HepG2 (cell line): ENCODE measurements around the gene EIF4G3. TPM values are rescaled to one million over a fixed set of nuclear protein-coding genes. Genes with fewer than 3 reads are reported as not detected.

Source experiments
- ATAC-seq: fragments of 200-7000 bp; cut with Tn5 transposase; 3 replicates; pipeline ENCODE4 v1.9.1; 2020; ENCODE audit warnings: mild to moderate bottlenecking, moderate library complexity
- BruUV-seq: library from RNA; stranded (reverse); fragments of 400-500 nt; replicated peaks from 2 replicates; lab custom pipeline; 2021; lab: Mats Ljungman, UMichigan
- CTCF ChIA-PET: fragments of 300-600 bp; formaldehyde crosslinking; extraction: SDS; loops from one replicate; lab custom pipeline; 2021; ENCODE audit warnings: low total read pairs, inconsistent platforms, low intra/inter-chr PET ratio; lab: Yijun Ruan, JAX
- POLR2A ChIA-PET: fragments of 350-600 bp; sonication (Branson Sonifier 250); formaldehyde crosslinking; loops from one replicate; lab custom pipeline; 2020; ENCODE audit warnings: antibody characterized with exemption, inconsistent platforms; lab: Yijun Ruan, JAX
- DNase-seq: peaks from one replicate; pipeline ENCODE4 v3.0.0-alpha.2; 2015; ENCODE audit warnings: low spot score
- FAIRE-seq: peaks from 3 replicates; lab custom pipeline; 2011; peaks lifted over from hg19 to GRCh38; lab: Jason Lieb, UNC
- H2AFZ ChIP-seq: one replicate; pipeline ENCODE4 v1.6.1; 2011; ENCODE audit warnings: low read length, inconsistent platforms
- H3K27ac ChIP-seq: fragments of 300-600 bp; 3 replicates; pipeline ENCODE4 v1.8.0; 2011; ENCODE audit warnings: mixed run types, mild to moderate bottlenecking, mixed read lengths, low read length, inconsistent platforms; ENCODE audit not compliant: insufficient read depth; ENCODE audit errors: extremely low read length
- H3K27me3 ChIP-seq, 2 experiments: fragments of 200-600 bp in 1 of 2; 2 replicates in 1 of 2; 3 replicates in 1 of 2; pipeline versions ENCODE4 v1.6.0 to v1.8.0; 2011; ENCODE audit warnings: low read length in 2 of 2, mild to moderate bottlenecking in 2 of 2, moderate library complexity in 2 of 2, inconsistent platforms in 1 of 2; ENCODE audit not compliant: insufficient read depth in 2 of 2, control insufficient read depth in 1 of 2
- H3K36me3 ChIP-seq, 2 experiments: fragments of 200-600 bp in 1 of 2; replicated peaks in 1 of 2; 2 replicates in 1 of 2; 3 replicates in 1 of 2; pipeline versions ENCODE4 v1.5.1 to v1.8.0; 2011; ENCODE audit warnings: low read length in 2 of 2, inconsistent platforms in 1 of 2; ENCODE audit not compliant: insufficient read depth in 2 of 2, control insufficient read depth in 1 of 2
- H3K4me1 ChIP-seq: 2 replicates; pipeline ENCODE4 v1.5.1; 2012; ENCODE audit warnings: low read length, inconsistent platforms; ENCODE audit not compliant: insufficient read depth
- H3K4me2 ChIP-seq: 2 replicates; pipeline ENCODE4 v1.6.0; 2011; ENCODE audit warnings: low read depth, low read length, inconsistent platforms
- H3K4me3 ChIP-seq, 3 experiments: fragments of 200-600 bp in 1 of 3; sonication (generic), shearing (Covaris generic) in 1 of 3; replicated peaks in 1 of 3; 2 replicates each; pipeline ENCODE4 v1.5.1; 2011 to 2016; ENCODE audit warnings: low read length in 3 of 3, inconsistent platforms in 2 of 3, low read depth in 2 of 3, mild to moderate bottlenecking in 2 of 3, control low read depth in 1 of 3, mixed read lengths in 1 of 3; ENCODE audit not compliant: insufficient read depth in 1 of 3
- H3K79me2 ChIP-seq: one replicate; pipeline ENCODE4 v1.6.1; 2011; ENCODE audit warnings: low read length, inconsistent platforms; ENCODE audit not compliant: insufficient read depth
- H3K9ac ChIP-seq: 2 replicates; pipeline ENCODE4 v1.6.0; 2011; ENCODE audit warnings: mild to moderate bottlenecking, low read depth, low read length, inconsistent platforms; ENCODE audit not compliant: insufficient read depth
- H3K9me3 ChIP-seq: 2 replicates; pipeline ENCODE4 v1.5.1; 2012; ENCODE audit warnings: mild to moderate bottlenecking, low read length
- H4K20me1 ChIP-seq: 2 replicates; pipeline ENCODE4 v1.6.0; 2011; ENCODE audit warnings: inconsistent platforms, mild to moderate bottlenecking, low read length, moderate library complexity; ENCODE audit not compliant: insufficient read depth
- HOXA3 ChIP-seq: sonication (generic); formaldehyde crosslinking; IDR thresholded peaks from 2 replicates; pipeline ENCODE4 v1.5.0; 2020; ENCODE audit warnings: missing genetic modification reagents
- HOXA9 ChIP-seq: sonication (generic); formaldehyde crosslinking; IDR thresholded peaks from 2 replicates; pipeline ENCODE4 v1.8.1; 2022; ENCODE audit warnings: missing genetic modification reagents, mild to moderate bottlenecking, moderate library complexity, borderline replicate concordance
- KLF16 ChIP-seq, 2 experiments: sonication (generic) in 1 of 2; formaldehyde crosslinking in 1 of 2; IDR thresholded peaks; 2 replicates each; pipeline versions ENCODE4 v1.6.1 to v1.8.0; 2016 to 2023; ENCODE audit warnings: missing genetic modification reagents in 2 of 2, missing compliant biosample characterization in 1 of 2
- RAD51 ChIP-seq: fragments of 450-650 bp; IDR thresholded peaks from 2 replicates; pipeline ENCODE4 v1.6.1; 2016; ENCODE audit warnings: borderline replicate concordance
- TAF15 ChIP-seq: fragments of 200-400 bp; formaldehyde crosslinking; IDR thresholded peaks from one replicate; pipeline ENCODE4 v1.6.1; 2018; ENCODE audit warnings: mild to moderate bottlenecking, low read depth, low read length; ENCODE audit not compliant: poor library complexity, severe bottlenecking
- ZNF274 ChIP-seq: sonication (generic); formaldehyde crosslinking; IDR thresholded peaks from 2 replicates; pipeline ENCODE4 v1.5.1; 2020; ENCODE audit warnings: mild to moderate bottlenecking, missing genetic modification reagents
- ZNF652 ChIP-seq: IDR thresholded peaks from 2 replicates; pipeline ENCODE4 v1.6.1; 2016; ENCODE audit warnings: low read depth, borderline replicate concordance
- WGBS: methylation state at CpG from one replicate; pipeline ENCODE4 v1.1.6; 2017; ENCODE audit warnings: low lambda C conversion rate; 5-methylcytosine and 5-hydroxymethylcytosine counted together
- in situ Hi-C: cut with HindIII; loops from 2 replicates; pipeline ENCODE4 v1.10.0; 2017; ENCODE audit warnings: low pct_unique_long_range_greater_than_20kb; ENCODE audit not compliant: extremely low pct_ligation_motif_present
- intact Hi-C: fragments of 100-400 bp; cut with micrococcal nuclease; formaldehyde crosslinking; loops from one replicate; pipeline ENCODE4 v1.10.0; 2022; ENCODE audit not compliant: unreplicated experiment
- polyA plus RNA-seq, 8 experiments: library from polyadenylated mRNA; depleted of rRNA in 3 of 8; stranded (reverse) in 7 of 8; unstranded in 1 of 8; fragments of >200 nt; fragmentation: Illumina TruSeq in 4 of 8; extraction: Trizol in 4 of 8; gene quantifications; 2 replicates each; pipeline versions ENCODE4 v1.2.1 to v1.2.3, GENCODE V29; 2011 to 2016; ENCODE audit warnings: low read depth in 4 of 8, missing spikeins in 1 of 8, mixed read lengths in 1 of 8; ENCODE audit not compliant: insufficient read depth in 1 of 8
- total RNA-seq, 5 experiments: library from RNA; depleted of rRNA; stranded (reverse); fragments of >200 nt; fragmentation: Illumina TruSeq; extraction: Trizol; gene quantifications; 2 replicates each; pipeline ENCODE4 v1.2.3, GENCODE V29; 2016; ENCODE audit warnings: low read depth in 1 of 5
- TF ChIP-seq, protein P1 (sequence below): sonication (generic); formaldehyde crosslinking; IDR thresholded peaks from 2 replicates; pipeline ENCODE4 v1.4.0; 2020; ENCODE audit warnings: missing genetic modification reagents
- TF ChIP-seq, protein P2 (sequence below): sonication (generic); formaldehyde crosslinking; IDR thresholded peaks from 2 replicates; pipeline ENCODE4 v1.4.0; 2020; ENCODE audit warnings: missing genetic modification reagents
- TF ChIP-seq, protein P3 (sequence below), 2 experiments: fragments of 450-650 bp in 1 of 2; sonication (generic) in 1 of 2; formaldehyde crosslinking; IDR thresholded peaks; 2 replicates each; pipeline versions ENCODE4 v1.5.0 to v1.8.0; 2020 to 2022; ENCODE audit warnings: mild to moderate bottlenecking in 1 of 2, missing genetic modification reagents in 1 of 2
- TF ChIP-seq, protein P4 (sequence below): sonication (generic); formaldehyde crosslinking; IDR thresholded peaks from 2 replicates; pipeline ENCODE4 v1.4.0; 2020; ENCODE audit warnings: mild to moderate bottlenecking, missing genetic modification reagents

The EIF4G3 gene
- total and polyA plus RNA-seq, 2 of the 13 experiments (the other 11 are each of a cell fraction or from before 2014, with no cell fraction given): 22.2 to 27.6 TPM

DNA sequence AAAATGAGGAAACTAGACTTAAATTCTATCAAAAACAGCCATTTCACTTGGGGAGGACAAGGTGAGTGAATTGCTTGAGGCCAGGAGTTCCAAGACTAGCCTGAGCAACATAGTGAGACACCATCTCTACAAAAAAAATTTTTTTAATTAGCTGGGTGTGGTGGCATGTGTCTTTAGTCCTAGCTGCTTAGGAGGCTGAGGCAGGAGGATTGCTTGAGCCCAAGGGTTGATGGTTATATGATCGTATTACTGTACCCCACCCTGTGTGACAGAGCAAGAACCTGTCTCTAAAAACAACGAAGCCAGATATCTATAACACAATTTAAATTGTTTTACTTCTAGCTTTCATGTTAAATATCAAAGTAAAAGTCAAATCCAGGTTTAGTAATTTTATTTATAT lies 263.5 kb downstream of the EIF4G3 start:
- intact Hi-C loops: no loop called here
- H3K4me3 ChIP-seq: no peak overlapping the region
- no peaks in the 10 kb centered on the region for H3K4me1 ChIP-seq
- no peaks in the 10 kb centered on the region for H3K27me3 ChIP-seq
- H3K9me3 ChIP-seq: no peaks in the 10 kb centered on the region
- H3K4me2 ChIP-seq: no peak overlapping the region
- no peak overlapping the region for H2AFZ ChIP-seq
- no peaks in the 10 kb centered on the region for H3K36me3 ChIP-seq
- no peaks in the 10 kb centered on the region for H4K20me1 ChIP-seq
- no peak overlapping the region for H3K27ac ChIP-seq
- H3K79me2 ChIP-seq: no peaks in the 10 kb centered on the region
- no peak for ATAC-seq
- FAIRE-seq: no peak
- in situ Hi-C loops: no loop called here
- 93% methylated on average over 2 of the region's 2 CpGs for WGBS
- DNase-seq: no peak
- CTCF ChIA-PET: no interaction called here
- POLR2A ChIA-PET: no interaction called here
- no TSS peak for BruUV-seq
- H3K9ac ChIP-seq: no peak overlapping the region
- TF ChIP-seq ZNF274 (CRISPR knock-in tag) (no peak), HOXA3 (CRISPR knock-in tag) (no peak), RAD51 (no peak), HOXA9 (CRISPR knock-in tag) (no peak), TAF15 (no peak), ZNF652 (CRISPR knock-in tag) (no peak), KLF16 (CRISPR knock-in tag; IDR thresholded peaks at IDR 0.05) (no peak)
- TF ChIP-seq, protein P1, sequence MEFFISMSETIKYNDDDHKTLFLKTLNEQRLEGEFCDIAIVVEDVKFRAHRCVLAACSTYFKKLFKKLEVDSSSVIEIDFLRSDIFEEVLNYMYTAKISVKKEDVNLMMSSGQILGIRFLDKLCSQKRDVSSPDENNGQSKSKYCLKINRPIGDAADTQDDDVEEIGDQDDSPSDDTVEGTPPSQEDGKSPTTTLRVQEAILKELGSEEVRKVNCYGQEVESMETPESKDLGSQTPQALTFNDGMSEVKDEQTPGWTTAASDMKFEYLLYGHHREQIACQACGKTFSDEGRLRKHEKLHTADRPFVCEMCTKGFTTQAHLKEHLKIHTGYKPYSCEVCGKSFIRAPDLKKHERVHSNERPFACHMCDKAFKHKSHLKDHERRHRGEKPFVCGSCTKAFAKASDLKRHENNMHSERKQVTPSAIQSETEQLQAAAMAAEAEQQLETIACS (CRISPR knock-in tag): no peak
- TF ChIP-seq, protein P2, sequence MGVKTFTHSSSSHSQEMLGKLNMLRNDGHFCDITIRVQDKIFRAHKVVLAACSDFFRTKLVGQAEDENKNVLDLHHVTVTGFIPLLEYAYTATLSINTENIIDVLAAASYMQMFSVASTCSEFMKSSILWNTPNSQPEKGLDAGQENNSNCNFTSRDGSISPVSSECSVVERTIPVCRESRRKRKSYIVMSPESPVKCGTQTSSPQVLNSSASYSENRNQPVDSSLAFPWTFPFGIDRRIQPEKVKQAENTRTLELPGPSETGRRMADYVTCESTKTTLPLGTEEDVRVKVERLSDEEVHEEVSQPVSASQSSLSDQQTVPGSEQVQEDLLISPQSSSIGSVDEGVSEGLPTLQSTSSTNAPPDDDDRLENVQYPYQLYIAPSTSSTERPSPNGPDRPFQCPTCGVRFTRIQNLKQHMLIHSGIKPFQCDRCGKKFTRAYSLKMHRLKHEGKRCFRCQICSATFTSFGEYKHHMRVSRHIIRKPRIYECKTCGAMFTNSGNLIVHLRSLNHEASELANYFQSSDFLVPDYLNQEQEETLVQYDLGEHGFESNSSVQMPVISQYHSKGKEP (CRISPR knock-in tag): no peak
- TF ChIP-seq, protein P3, sequence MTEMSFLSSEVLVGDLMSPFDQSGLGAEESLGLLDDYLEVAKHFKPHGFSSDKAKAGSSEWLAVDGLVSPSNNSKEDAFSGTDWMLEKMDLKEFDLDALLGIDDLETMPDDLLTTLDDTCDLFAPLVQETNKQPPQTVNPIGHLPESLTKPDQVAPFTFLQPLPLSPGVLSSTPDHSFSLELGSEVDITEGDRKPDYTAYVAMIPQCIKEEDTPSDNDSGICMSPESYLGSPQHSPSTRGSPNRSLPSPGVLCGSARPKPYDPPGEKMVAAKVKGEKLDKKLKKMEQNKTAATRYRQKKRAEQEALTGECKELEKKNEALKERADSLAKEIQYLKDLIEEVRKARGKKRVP (CRISPR knock-in tag; IDR thresholded peaks at IDR 0.05): no peak
- TF ChIP-seq, protein P4, sequence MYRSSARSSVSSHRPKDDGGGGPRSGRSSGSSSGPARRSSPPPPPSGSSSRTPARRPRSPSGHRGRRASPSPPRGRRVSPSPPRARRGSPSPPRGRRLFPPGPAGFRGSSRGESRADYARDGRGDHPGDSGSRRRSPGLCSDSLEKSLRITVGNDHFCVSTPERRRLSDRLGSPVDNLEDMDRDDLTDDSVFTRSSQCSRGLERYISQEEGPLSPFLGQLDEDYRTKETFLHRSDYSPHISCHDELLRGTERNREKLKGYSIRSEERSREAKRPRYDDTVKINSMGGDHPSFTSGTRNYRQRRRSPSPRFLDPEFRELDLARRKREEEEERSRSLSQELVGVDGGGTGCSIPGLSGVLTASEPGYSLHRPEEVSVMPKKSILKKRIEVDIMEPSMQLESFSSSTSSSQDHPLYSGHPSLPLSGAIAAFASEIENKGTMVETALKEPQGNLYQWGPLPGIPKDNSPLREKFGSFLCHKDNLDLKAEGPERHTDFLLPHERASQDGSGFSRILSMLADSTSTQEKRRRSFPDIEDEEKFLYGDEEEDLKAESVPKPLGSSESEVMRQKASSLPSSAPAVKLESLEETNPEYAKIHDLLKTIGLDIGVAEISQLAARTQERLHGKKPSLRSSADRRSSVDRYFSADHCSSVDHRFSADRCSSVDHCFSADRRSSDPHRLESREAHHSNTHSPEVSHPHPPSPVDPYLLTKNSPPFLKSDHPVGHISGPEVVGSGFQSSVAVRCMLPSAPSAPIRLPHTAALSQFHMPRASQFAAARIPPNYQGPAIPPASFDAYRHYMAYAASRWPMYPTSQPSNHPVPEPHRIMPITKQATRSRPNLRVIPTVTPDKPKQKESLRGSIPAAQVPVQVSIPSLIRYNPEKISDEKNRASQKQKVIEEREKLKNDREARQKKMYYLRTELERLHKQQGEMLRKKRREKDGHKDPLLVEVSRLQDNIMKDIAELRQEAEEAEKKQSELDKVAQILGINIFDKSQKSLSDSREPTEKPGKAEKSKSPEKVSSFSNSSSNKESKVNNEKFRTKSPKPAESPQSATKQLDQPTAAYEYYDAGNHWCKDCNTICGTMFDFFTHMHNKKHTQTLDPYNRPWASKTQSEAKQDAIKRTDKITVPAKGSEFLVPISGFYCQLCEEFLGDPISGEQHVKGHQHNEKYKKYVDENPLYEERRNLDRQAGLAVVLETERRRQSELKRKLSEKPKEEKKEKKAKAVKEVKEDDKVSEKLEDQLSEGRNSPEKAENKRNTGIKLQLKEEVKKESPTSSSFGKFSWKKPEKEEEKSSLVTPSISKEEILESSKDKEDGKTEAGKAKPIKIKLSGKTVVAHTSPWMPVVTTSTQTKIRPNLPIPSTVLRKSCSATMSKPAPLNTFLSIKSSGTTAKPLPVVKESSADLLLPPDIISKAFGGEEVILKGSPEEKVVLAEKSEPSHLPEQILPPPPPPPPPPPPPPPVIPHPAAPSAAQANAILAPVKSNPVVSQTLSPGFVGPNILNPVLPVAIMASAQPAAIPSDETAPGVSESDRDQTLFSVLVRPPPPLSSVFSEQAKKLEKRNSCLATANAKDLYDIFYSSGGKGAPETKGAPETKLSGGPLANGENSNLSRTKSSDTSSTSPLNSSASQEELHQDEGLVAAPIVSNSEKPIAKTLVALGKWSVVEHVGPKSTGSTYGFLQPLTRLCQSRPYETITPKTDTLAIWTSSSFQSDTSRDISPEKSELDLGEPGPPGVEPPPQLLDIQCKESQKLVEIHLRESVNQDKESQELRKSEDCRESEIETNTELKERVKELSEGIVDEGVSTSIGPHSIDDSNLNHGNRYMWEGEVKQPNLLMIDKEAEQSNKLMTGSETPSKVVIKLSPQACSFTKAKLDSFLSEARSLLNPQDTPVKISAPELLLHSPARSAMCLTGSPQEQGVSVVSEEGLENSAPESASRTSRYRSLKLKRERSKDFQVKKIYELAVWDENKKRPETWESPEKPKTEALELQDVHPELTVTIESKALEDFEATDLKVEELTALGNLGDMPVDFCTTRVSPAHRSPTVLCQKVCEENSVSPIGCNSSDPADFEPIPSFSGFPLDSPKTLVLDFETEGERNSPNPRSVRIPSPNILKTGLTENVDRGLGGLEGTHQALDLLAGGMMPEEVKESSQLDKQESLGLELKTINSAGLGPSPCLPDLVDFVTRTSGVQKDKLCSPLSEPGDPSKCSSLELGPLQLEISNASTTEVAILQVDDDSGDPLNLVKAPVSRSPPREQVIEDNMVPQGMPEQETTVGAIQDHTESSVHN (CRISPR knock-in tag): no peak
